Activated naive CD4-positive, alpha-beta T cell treated with anti-CD3 and anti-CD28 coated beads, Interleukin-2, amount 10 ng/mL, durations not matched to agents 7 days and 5 days (primary cell): ENCODE data around the gene ZSWIM7.
A peak's percentile ranks its signal among the peaks of the same experiment; 100 is the strongest.

Source experiments
- CTCF ChIA-PET: fragments of 350-600 bp; sonication (Branson Sonifier 250); formaldehyde crosslinking; loops from one replicate; lab custom pipeline; 2021; ENCODE audit warnings: antibody characterized with exemption; lab: Charles Lee
- DNase-seq: peaks from one replicate; pipeline ENCODE4 v3.0.0-alpha.2; 2020
- H3K27ac Mint-ChIP-seq: one replicate; pipeline ENCODE4 v1.8.0; 2021; ENCODE audit warnings: mild to moderate bottlenecking, moderate library complexity, mixed read lengths
- H3K27me3 Mint-ChIP-seq: one replicate; pipeline ENCODE4 v1.8.0; 2021; ENCODE audit warnings: mild to moderate bottlenecking, mixed read lengths
- H3K36me3 Mint-ChIP-seq: one replicate; pipeline ENCODE4 v1.8.0; 2021; ENCODE audit warnings: mixed read lengths
- H3K4me1 Mint-ChIP-seq: one replicate; pipeline ENCODE4 v1.8.0; 2021; ENCODE audit warnings: mixed read lengths
- H3K4me3 Mint-ChIP-seq: one replicate; pipeline ENCODE4 v1.8.0; 2021; ENCODE audit warnings: mild to moderate bottlenecking, moderate library complexity, mixed read lengths
- H3K9me3 Mint-ChIP-seq: one replicate; pipeline ENCODE4 v1.8.0; 2021; ENCODE audit warnings: mixed read lengths

The ZSWIM7 gene

GRCh38 chr17:15957608-15958307 is 41.7 kb downstream of the ZSWIM7 start:
- Mint-ChIP-seq H3K27me3 (peaks cover 40% of the 10 kb centered on the region), H3K9me3 (no peaks in the 10 kb centered on the region), H3K4me1 (peaks cover 28% of the 10 kb centered on the region), H3K4me3 (no peak overlapping the region), H3K36me3 (no peaks in the 10 kb centered on the region), H3K27ac (no peak overlapping the region)
- CTCF ChIA-PET: interaction anchor here (0.9 to 2.5 kb wide), 2 partner anchors 23 to 41 kb away, joined by 3 to 14 read pairs; partner anchors contain the start of genes TTC19 and ZSWIM7
- no peak for DNase-seq

GRCh38 chr17:15957206-15957605 is 42.3 kb downstream of the ZSWIM7 start:
- no peaks in the 10 kb centered on the region for H3K36me3 Mint-ChIP-seq
- CTCF ChIA-PET: no interaction called here
- H3K27ac Mint-ChIP-seq: no peak overlapping the region
- no peak for DNase-seq
- peaks cover 42% of the 10 kb centered on the region for H3K27me3 Mint-ChIP-seq
- no peaks in the 10 kb centered on the region for H3K9me3 Mint-ChIP-seq
- H3K4me3 Mint-ChIP-seq: no peak overlapping the region
- H3K4me1 Mint-ChIP-seq: peaks cover 28% of the 10 kb centered on the region

GRCh38 chr17:15955793-15956541 is 43.5 kb downstream of the ZSWIM7 start:
- CTCF ChIA-PET: interaction anchor here (0.6 kb wide), 1 partner anchor 442 kb away, joined by 3 read pairs; no protein-coding TSS in a partner anchor
- no peak for DNase-seq
- no peak overlapping the region for H3K4me3 Mint-ChIP-seq
- H3K4me1 Mint-ChIP-seq: peaks cover 25% of the 10 kb centered on the region
- peaks cover 46% of the 10 kb centered on the region for H3K27me3 Mint-ChIP-seq
- H3K9me3 Mint-ChIP-seq: no peaks in the 10 kb centered on the region
- H3K36me3 Mint-ChIP-seq: no peaks in the 10 kb centered on the region
- no peak overlapping the region for H3K27ac Mint-ChIP-seq

- Mint-ChIP-seq H3K4me3 (no peak overlapping the region), H3K27ac (no peak overlapping the region), H3K4me1 (peaks cover 18% of the 10 kb centered on the region), H3K36me3 (no peaks in the 10 kb centered on the region), H3K27me3 (peaks cover 56% of the 10 kb centered on the region), H3K9me3 (no peaks in the 10 kb centered on the region)
- CTCF ChIA-PET: no interaction called here
- DNase-seq: no peak
Observed at GRCh38 chr17:15954222-15954621, 45.3 kb downstream of the ZSWIM7 start.

- Mint-ChIP-seq H3K9me3 (no peaks in the 10 kb centered on the region), H3K36me3 (no peaks in the 10 kb centered on the region), H3K27ac (no peak overlapping the region), H3K4me3 (no peak overlapping the region), H3K27me3 (peaks cover 56% of the 10 kb centered on the region), H3K4me1 (peaks cover 8% of the 10 kb centered on the region)
- DNase-seq: no peak
- CTCF ChIA-PET: no interaction called here
Observed at GRCh38 chr17:15952916-15953790, 46.4 kb downstream of the ZSWIM7 start.

- peaks cover 55% of the 10 kb centered on the region for H3K27me3 Mint-ChIP-seq
- no peaks in the 10 kb centered on the region for H3K9me3 Mint-ChIP-seq
- H3K4me1 Mint-ChIP-seq: peaks cover under 1% of the 10 kb centered on the region
- CTCF ChIA-PET: interaction anchor here (0.6 kb wide), 1 partner anchor 9 kb away, joined by 3 read pairs; no protein-coding TSS in a partner anchor
- no peak overlapping the region for H3K27ac Mint-ChIP-seq
- H3K36me3 Mint-ChIP-seq: no peaks in the 10 kb centered on the region
- no peak overlapping the region for H3K4me3 Mint-ChIP-seq
- DNase-seq: no peak
Observed at GRCh38 chr17:15952048-15952532, 47.4 kb downstream of the ZSWIM7 start.

- CTCF ChIA-PET: no interaction called here
- Mint-ChIP-seq H3K27ac (no peak overlapping the region), H3K4me3 (no peak overlapping the region)
Observed at GRCh38 chr17:15951368-15952047, 48.0 kb downstream of the ZSWIM7 start.

GRCh38 chr17:15947976-15948752 is 51.3 kb downstream of the ZSWIM7 start:
- H3K27ac Mint-ChIP-seq: no peak overlapping the region
- DNase-seq: no peak
- peaks cover 11% of the 10 kb centered on the region for H3K4me1 Mint-ChIP-seq
- H3K4me3 Mint-ChIP-seq: no peak overlapping the region
- H3K27me3 Mint-ChIP-seq: peaks cover 69% of the 10 kb centered on the region
- no peaks in the 10 kb centered on the region for H3K9me3 Mint-ChIP-seq
- no peaks in the 10 kb centered on the region for H3K36me3 Mint-ChIP-seq
- CTCF ChIA-PET: interaction anchor here (2.7 kb wide), 1 partner anchor 51 kb away, joined by 8 read pairs; the partner anchor contains the start of genes TTC19 and ZSWIM7

More at GRCh38 chr17:15951368-15952047, 48.0 kb downstream of the ZSWIM7 start:
- H3K36me3 Mint-ChIP-seq: no peaks in the 10 kb centered on the region
- DNase-seq: no peak
- H3K9me3 Mint-ChIP-seq: no peaks in the 10 kb centered on the region
- H3K27me3 Mint-ChIP-seq: peaks cover 56% of the 10 kb centered on the region
- H3K4me1 Mint-ChIP-seq: no peaks in the 10 kb centered on the region

- DNase-seq: no peak
- CTCF ChIA-PET: interaction anchor here (1.5 to 2.7 kb wide), 2 partner anchors 50 to 52 kb away, joined by 4 to 8 read pairs; partner anchors contain the start of genes TTC19 and ZSWIM7
- H3K27me3 Mint-ChIP-seq: peaks cover 71% of the 10 kb centered on the region
Observed at GRCh38 chr17:15947271-15947670, 52.2 kb downstream of the ZSWIM7 start.

GRCh38 chr17:15946611-15947120 is 52.8 kb downstream of the ZSWIM7 start:
- H3K9me3 Mint-ChIP-seq: no peaks in the 10 kb centered on the region
- H3K36me3 Mint-ChIP-seq: no peaks in the 10 kb centered on the region
- H3K27me3 Mint-ChIP-seq: peaks cover 72% of the 10 kb centered on the region
- DNase-seq: no peak
- peak overlapping the region; percentile 65 for H3K4me3 Mint-ChIP-seq
- H3K4me1 Mint-ChIP-seq: peaks cover 11% of the 10 kb centered on the region
- no peak overlapping the region for H3K27ac Mint-ChIP-seq
- CTCF ChIA-PET: interaction anchor here (1.5 to 2.7 kb wide), 3 partner anchors 51 to 53 kb away, joined by 4 to 12 read pairs (median 8); partner anchors contain the start of genes TTC19 and ZSWIM7

More at GRCh38 chr17:15947271-15947670, 52.2 kb downstream of the ZSWIM7 start:
- Mint-ChIP-seq H3K9me3 (no peaks in the 10 kb centered on the region), H3K4me3 (no peak overlapping the region), H3K36me3 (no peaks in the 10 kb centered on the region), H3K27ac (no peak overlapping the region), H3K4me1 (peaks cover 11% of the 10 kb centered on the region)

- Mint-ChIP-seq H3K27ac (no peak overlapping the region), H3K4me3 (peak overlapping the region; percentile 73), H3K9me3 (no peaks in the 10 kb centered on the region), H3K4me1 (peaks cover 11% of the 10 kb centered on the region), H3K36me3 (no peaks in the 10 kb centered on the region), H3K27me3 (peaks cover 74% of the 10 kb centered on the region)
- CTCF ChIA-PET: interaction anchor here (0.7 to 2.7 kb wide), 6 partner anchors 13 to 116 kb away, joined by 3 to 19 read pairs (median 4); partner anchors contain the start of genes TTC19 and ZSWIM7
- peak; percentile 40 for DNase-seq
Observed at GRCh38 chr17:15945527-15946191, 53.8 kb downstream of the ZSWIM7 start.
